Measurements from ENCODE around the gene OIT3. TPM values are rescaled to one million over a fixed set of nuclear protein-coding genes. Genes with fewer than 3 reads are reported as not detected.

Gene OIT3
- total and polyA plus RNA-seq, 2 of the 4 experiments (the other 2 are of a cell fraction), result not detected

GRCh38 chr10:72912736-72913135 is 19.2 kb downstream of the OIT3 start:
- Histone ChIP-seq H2AK5ac (ENCODE audit: low read depth, low read length) (no peak overlapping the region), H4K20me1 (ENCODE audit: insufficient read depth, low read length) (no peaks in the 10 kb centered on the region), H3K4me1 (ENCODE audit: control insufficient read depth, insufficient read depth, low read length) (no peaks in the 10 kb centered on the region), H2AFZ (replicated peaks; ENCODE audit: low read length, poor library complexity) (no peak overlapping the region), H3K9me1 (ENCODE audit: insufficient read depth, low read length) (no peaks in the 10 kb centered on the region), H3K36me3 (ENCODE audit: control insufficient read depth, insufficient read depth, low read length) (no peaks in the 10 kb centered on the region), H3K56ac (ENCODE audit: extremely low read depth, insufficient read depth, low read length) (no peak overlapping the region), H2BK15ac (ENCODE audit: low read depth, low read length) (no peak overlapping the region), H3K14ac (replicated peaks; ENCODE audit: low read depth, low read length) (no peak overlapping the region), H2AK9ac (replicated peaks; ENCODE audit: low read depth, low read length, poor library complexity) (no peak overlapping the region), H3K9me3 (ENCODE audit: control insufficient read depth, insufficient read depth, low read length) (no peaks in the 10 kb centered on the region), H3K27me3 (ENCODE audit: control insufficient read depth, insufficient read depth, low read length) (no peaks in the 10 kb centered on the region), H3K4ac (ENCODE audit: low read depth, low read length) (no peak overlapping the region), H2BK20ac (ENCODE audit: low read depth, low read length) (no peak overlapping the region), H3K9ac (ENCODE audit: low read depth, low read length) (no peak overlapping the region), H3K23ac (ENCODE audit: low read depth, low read length) (no peak overlapping the region), H3K4me2 (ENCODE audit: low read depth, low read length) (no peak overlapping the region), H3K27ac (ENCODE audit: insufficient read depth, low read length) (no peak overlapping the region), H3K4me3 (ENCODE audit: insufficient read depth, low read depth, low read length) (no peak overlapping the region), H3K79me1 (ENCODE audit: low read depth in 1 of 2, low read length in 2 of 2) (no peaks in the 10 kb centered on the region), H2BK120ac (ENCODE audit: low read depth, low read length) (no peak overlapping the region), H4K91ac (ENCODE audit: insufficient read depth, low read depth, low read length) (no peak overlapping the region), H2BK5ac (ENCODE audit: low read depth, low read length, poor library complexity, severe bottlenecking) (no peak overlapping the region), H3K18ac (ENCODE audit: low read depth, low read length) (no peak overlapping the region), H4K8ac (ENCODE audit: low read depth in 2 of 2, low read length in 2 of 2) (no peak overlapping the region), H4K5ac (ENCODE audit: low read depth, low read length) (no peak overlapping the region)
- POLR2A ChIA-PET (ENCODE audit: unreplicated experiment), result no interaction called here
- CTCF ChIA-PET, result interaction anchor here (0.6 kb wide), 1 partner anchor 298 kb away, joined by 5 read pairs; no protein-coding TSS in a partner anchor
- no peak for DNase-seq
- BruUV-seq (replicated peaks), result no TSS peak
- in situ Hi-C loops (cut with MboI; ENCODE audit: low sequenced_read_pairs), result no loop called here
- TF ChIP-seq NFE2L2 (IDR thresholded peaks at IDR 0.05; ENCODE audit: low read depth, low read length), result no peak
- TF ChIP-seq FOS (IDR thresholded peaks at IDR 0.05; ENCODE audit: low read depth, low read length), result no peak
- no peak for TF ChIP-seq USF2 (IDR thresholded peaks at IDR 0.05; ENCODE audit: low read depth, low read length)
- TF ChIP-seq ELK1 (IDR thresholded peaks at IDR 0.05; ENCODE audit: borderline replicate concordance, low read depth, low read length), result no peak
- no peak for TF ChIP-seq BHLHE40 (IDR thresholded peaks at IDR 0.05; ENCODE audit: low read depth, low read length)
- dilution Hi-C loops (cut with HindIII; ENCODE audit: low sequenced_read_pairs, unreplicated experiment), result no loop called here
- WGBS, 2 experiments (ENCODE audit: extremely low coverage in 2 of 2, insufficient read length in 1 of 2), result no CpG with 5 or more reads among the region's 4 CpGs
- intact Hi-C loops (cut with micrococcal nuclease), result no loop called here
- no peak for ATAC-seq (ENCODE audit: low read depth)
